CD4-positive, alpha-beta T cell treated with Interleukin-17A for 4 hours (primary cell): ENCODE data around the gene GAK.
A peak's percentile ranks its signal among the peaks of the same experiment; 100 is the strongest.
"Not testable (repeated sequence)": the region's sequence is repeated elsewhere in the genome, so short reads cannot be mapped to it uniquely, and the experiment has no call there.

Source experiments
- DNase-seq: peaks from one replicate; pipeline ENCODE4 v3.0.0-alpha.2; 2020; ENCODE audit warnings: mixed read lengths

Gene GAK

GRCh38 chr4:925771-926500 is 6.2 kb downstream of the GAK start:
- no peak for DNase-seq

- no peak for DNase-seq
Observed at GRCh38 chr4:925171-925570, 6.9 kb downstream of the GAK start.

GRCh38 chr4:924107-925096 is 7.7 kb downstream of the GAK start:
- no peak for DNase-seq

GRCh38 chr4:921830-922331 is 10.2 kb downstream of the GAK start:
- DNase-seq, result no peak

GRCh38 chr4:919004-919680 is 13.0 kb downstream of the GAK start:
- not testable (repeated sequence) for DNase-seq

GRCh38 chr4:918591-918990 is 13.5 kb downstream of the GAK start:
- DNase-seq, result not testable (repeated sequence)

- DNase-seq, result no peak
Observed at GRCh38 chr4:917992-918391, 14.1 kb downstream of the GAK start.

- no peak for DNase-seq
Observed at GRCh38 chr4:917466-917865, 14.7 kb downstream of the GAK start.

GRCh38 chr4:915595-915994 is 16.5 kb downstream of the GAK start:
- DNase-seq, result peak; percentile 34

- DNase-seq, result no peak
Observed at GRCh38 chr4:915041-915474, 17.1 kb downstream of the GAK start.

- no peak for DNase-seq
Observed at GRCh38 chr4:914531-914930, 17.6 kb downstream of the GAK start.

GRCh38 chr4:913280-913618 is 18.9 kb downstream of the GAK start:
- DNase-seq, result no peak

GRCh38 chr4:912548-913279 is 19.4 kb downstream of the GAK start:
- no peak for DNase-seq

GRCh38 chr4:911871-912490 is 20.1 kb downstream of the GAK start:
- DNase-seq, result no peak

- DNase-seq, result no peak
Observed at GRCh38 chr4:911221-911751, 20.8 kb downstream of the GAK start.

- DNase-seq, result no peak
Observed at GRCh38 chr4:910366-911091, 21.6 kb downstream of the GAK start.

GRCh38 chr4:909821-910220 is 22.3 kb downstream of the GAK start:
- no peak for DNase-seq

- DNase-seq, result no peak
Observed at GRCh38 chr4:909131-909571, 23.0 kb downstream of the GAK start.

- no peak for DNase-seq
Observed at GRCh38 chr4:907691-908425, 24.3 kb downstream of the GAK start.

- DNase-seq, result no peak
Observed at GRCh38 chr4:907103-907400, 25.1 kb downstream of the GAK start.
